LNCaP clone FGC (cell line): ENCODE results near the gene GARIN5A.
"Not testable (repeated sequence)": the region's sequence is repeated elsewhere in the genome, so short reads cannot be mapped to it uniquely, and the experiment has no call there.

ENCODE experiments used
- DNase-seq: peaks from one replicate; pipeline ENCODE4 v3.0.0-alpha.2; 2011; ENCODE audit warnings: low read depth
- H3K4me3 ChIP-seq: 2 replicates; pipeline ENCODE4 v1.5.1; 2011; ENCODE audit warnings: mild to moderate bottlenecking, low read depth, low read length, control low read depth
- TF ChIP-seq, protein P1 (sequence below): IDR thresholded peaks from 2 replicates; pipeline ENCODE4 v1.5.1; 2012; ENCODE audit warnings: mild to moderate bottlenecking; ENCODE audit not compliant: control insufficient read depth, insufficient read depth; ENCODE audit errors: extremely low read depth

GARIN5A gene

DNA sequence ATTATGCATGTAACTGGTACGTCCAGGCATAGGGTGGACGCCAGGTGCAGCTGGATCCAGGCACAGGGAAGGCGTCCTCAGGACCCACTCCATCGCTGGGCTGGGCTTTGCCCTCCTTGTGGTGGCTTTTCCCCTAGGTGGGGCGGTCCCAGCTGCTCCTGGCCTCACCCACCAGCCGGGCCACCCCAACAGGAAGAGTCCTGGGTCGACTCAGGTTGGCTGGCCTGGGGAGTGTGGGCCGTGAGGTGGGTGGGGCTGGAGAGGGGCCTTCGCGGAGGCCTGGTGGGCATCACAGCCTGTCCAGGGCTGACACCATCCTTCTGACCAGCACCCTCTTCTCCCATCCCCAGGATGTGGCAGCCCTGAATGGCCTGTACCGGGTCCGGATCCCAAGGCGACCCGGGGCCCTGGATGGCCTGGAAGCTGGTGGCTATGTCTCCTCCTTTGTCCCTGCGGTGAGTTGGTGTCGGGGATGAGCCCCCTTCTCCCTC is 3.2 kb upstream of the GARIN5A start:
- TF ChIP-seq, protein P1, sequence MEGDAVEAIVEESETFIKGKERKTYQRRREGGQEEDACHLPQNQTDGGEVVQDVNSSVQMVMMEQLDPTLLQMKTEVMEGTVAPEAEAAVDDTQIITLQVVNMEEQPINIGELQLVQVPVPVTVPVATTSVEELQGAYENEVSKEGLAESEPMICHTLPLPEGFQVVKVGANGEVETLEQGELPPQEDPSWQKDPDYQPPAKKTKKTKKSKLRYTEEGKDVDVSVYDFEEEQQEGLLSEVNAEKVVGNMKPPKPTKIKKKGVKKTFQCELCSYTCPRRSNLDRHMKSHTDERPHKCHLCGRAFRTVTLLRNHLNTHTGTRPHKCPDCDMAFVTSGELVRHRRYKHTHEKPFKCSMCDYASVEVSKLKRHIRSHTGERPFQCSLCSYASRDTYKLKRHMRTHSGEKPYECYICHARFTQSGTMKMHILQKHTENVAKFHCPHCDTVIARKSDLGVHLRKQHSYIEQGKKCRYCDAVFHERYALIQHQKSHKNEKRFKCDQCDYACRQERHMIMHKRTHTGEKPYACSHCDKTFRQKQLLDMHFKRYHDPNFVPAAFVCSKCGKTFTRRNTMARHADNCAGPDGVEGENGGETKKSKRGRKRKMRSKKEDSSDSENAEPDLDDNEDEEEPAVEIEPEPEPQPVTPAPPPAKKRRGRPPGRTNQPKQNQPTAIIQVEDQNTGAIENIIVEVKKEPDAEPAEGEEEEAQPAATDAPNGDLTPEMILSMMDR: no peak
- DNase-seq: no peak
- no peak overlapping the region for H3K4me3 ChIP-seq

- TF ChIP-seq, protein P1: peak; percentile 31; the same call in 1 of the 2 replicates
- H3K4me3 ChIP-seq: no peak overlapping the region
- DNase-seq: no peak
These were observed 2.5 kb upstream of the GARIN5A start for GRCh38 chr19:50478901-50479715.

GRCh38 chr19:50477751-50478515 is 1.3 kb upstream of the GARIN5A start:
- no peak for DNase-seq
- TF ChIP-seq, protein P1: no peak
- H3K4me3 ChIP-seq: peak overlapping the region; percentile 80

DNA sequence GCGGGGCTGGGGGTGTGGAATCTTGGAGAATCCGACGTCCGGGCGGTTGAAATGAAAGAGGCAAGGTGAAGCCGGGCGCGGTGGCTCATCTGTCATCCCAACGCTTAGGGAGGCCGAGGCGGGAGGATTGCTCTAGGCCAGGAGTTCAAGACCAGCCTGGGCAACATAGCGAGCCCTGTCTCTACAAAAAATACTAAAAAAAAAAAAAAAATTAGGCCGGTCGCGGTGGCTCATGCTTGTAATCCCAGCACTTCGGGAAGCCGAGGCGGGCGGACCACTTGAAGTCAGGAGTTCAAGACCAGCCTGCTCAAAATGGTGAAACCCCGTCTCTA is 225 bp upstream of the GARIN5A start:
- peak overlapping the region; percentile 80 for H3K4me3 ChIP-seq
- TF ChIP-seq, protein P1: no peak
- DNase-seq: no peak

- DNase-seq: no peak
- H3K4me3 ChIP-seq: no peak overlapping the region
- TF ChIP-seq, protein P1: no peak
These were observed 868 bp downstream of the GARIN5A start for GRCh38 chr19:50475736-50476223.

- no peak for DNase-seq
- TF ChIP-seq, protein P1: no peak
- no peak overlapping the region for H3K4me3 ChIP-seq
These were observed 1.5 kb downstream of the GARIN5A start for GRCh38 chr19:50475101-50475568.

GRCh38 chr19:50473336-50473735 is 3.3 kb downstream of the GARIN5A start:
- H3K4me3 ChIP-seq, DNase-seq: not testable (repeated sequence)
